Neural cell (in vitro differentiated cells): ENCODE results near the gene FLT3. TPM values are rescaled to one million over a fixed set of nuclear protein-coding genes. Genes with fewer than 3 reads are reported as not detected.

Experiments
- H2AFZ ChIP-seq: fragments of 200-600, 300-800 bp; sonication (generic), shearing (Covaris generic); 2 replicates; pipeline ENCODE4 v1.6.0; 2014; ENCODE audit warnings: low read depth, mild to moderate bottlenecking, antibody characterized with exemption, low read length, moderate library complexity
- H3F3A ChIP-seq: fragments of 200-600 bp; shearing (Covaris generic); 2 replicates; pipeline ENCODE4 v1.6.1; 2016; ENCODE audit warnings: mild to moderate bottlenecking, moderate library complexity, mixed read lengths, antibody characterized with exemption, low read length; ENCODE audit not compliant: insufficient read depth, poor library complexity, severe bottlenecking
- H3K27ac ChIP-seq: fragments of 200-600, 300-800 bp; sonication (generic), shearing (Covaris generic); 2 replicates; pipeline ENCODE4 v1.5.1; 2014; ENCODE audit warnings: mild to moderate bottlenecking, low read length, moderate library complexity
- H3K27me3 ChIP-seq: fragments of 300-800, 200-600 bp; sonication (generic), shearing (Covaris generic); 2 replicates; pipeline ENCODE4 v1.6.0; 2014; ENCODE audit warnings: mild to moderate bottlenecking, low read depth, low read length, moderate library complexity; ENCODE audit not compliant: insufficient read depth
- H3K36me3 ChIP-seq: fragments of 300-800, 200-600 bp; sonication (generic), shearing (Covaris generic); 2 replicates; pipeline ENCODE4 v1.5.1; 2014; ENCODE audit warnings: mild to moderate bottlenecking, antibody characterized with exemption, low read length, moderate library complexity; ENCODE audit not compliant: insufficient read depth
- H3K4me2 ChIP-seq: fragments of 300-800, 200-600 bp; sonication (generic), shearing (Covaris generic); 2 replicates; pipeline ENCODE4 v1.6.0; 2014; ENCODE audit warnings: mild to moderate bottlenecking, low read length
- H3K4me3 ChIP-seq: fragments of 300-800, 200-600 bp; sonication (generic), shearing (Covaris generic); 2 replicates; pipeline ENCODE4 v1.5.1; 2014; ENCODE audit warnings: mild to moderate bottlenecking, low read length, moderate library complexity
- H3K79me2 ChIP-seq: fragments of 200-600 bp; shearing (Covaris generic); replicated peaks from 2 replicates; pipeline ENCODE4 v1.6.0; 2014; ENCODE audit warnings: mild to moderate bottlenecking, low read length, moderate library complexity; ENCODE audit not compliant: insufficient read depth
- H3K9ac ChIP-seq: fragments of 300-800, 200-600 bp; sonication (generic), shearing (Covaris generic); 2 replicates; pipeline ENCODE4 v1.6.1; 2016; ENCODE audit warnings: mild to moderate bottlenecking, low read length, mixed read lengths
- H3K9me2 ChIP-seq: fragments of 200-600 bp; shearing (Covaris generic); 2 replicates; pipeline ENCODE4 v1.6.1; 2016; ENCODE audit warnings: mild to moderate bottlenecking, low read length, mixed read lengths; ENCODE audit not compliant: insufficient read depth
- H3K9me3 ChIP-seq: fragments of 200-600, 300-800 bp; sonication (generic), shearing (Covaris generic); 2 replicates; pipeline ENCODE4 v1.6.1; 2016; ENCODE audit warnings: mild to moderate bottlenecking, mixed run types, low read length, moderate library complexity, mixed read lengths
- H4K20me1 ChIP-seq: fragments of 200-600 bp; shearing (Covaris generic); 2 replicates; pipeline ENCODE4 v1.6.1; 2016; ENCODE audit warnings: mild to moderate bottlenecking, mixed run types; ENCODE audit not compliant: insufficient read depth
- CTCF ChIP-seq: fragments of 450-650 bp; IDR thresholded peaks from 2 replicates; pipeline ENCODE4 v1.5.1; 2014; ENCODE audit warnings: antibody characterized with exemption, mild to moderate bottlenecking, moderate library complexity; ENCODE audit not compliant: poor library complexity, severe bottlenecking
- EP300 ChIP-seq: fragments of 450-650 bp; conservative IDR thresholded peaks from 2 replicates; pipeline ENCODE4 v1.6.1; 2014; ENCODE audit warnings: antibody characterized with exemption, mild to moderate bottlenecking, moderate library complexity; ENCODE audit not compliant: poor library complexity, severe bottlenecking
- EZH2 ChIP-seq: fragments of 200-600, 300-800 bp; shearing (Covaris generic), sonication (generic); IDR thresholded peaks from 2 replicates; pipeline ENCODE4 v1.6.1; 2014; ENCODE audit warnings: antibody characterized with exemption, low read length, borderline replicate concordance, mild to moderate bottlenecking; ENCODE audit not compliant: insufficient read depth, poor library complexity, severe bottlenecking
- MXI1 ChIP-seq: fragments of 450-650 bp; conservative IDR thresholded peaks from 2 replicates; pipeline ENCODE4 v1.6.1; 2014; ENCODE audit warnings: antibody characterized with exemption, mild to moderate bottlenecking; ENCODE audit not compliant: poor library complexity, severe bottlenecking
- POLR2AphosphoS5 ChIP-seq: IDR thresholded peaks from 2 replicates; pipeline ENCODE4 v1.6.1; 2012
- RAD21 ChIP-seq: fragments of 450-650 bp; conservative IDR thresholded peaks from 2 replicates; pipeline ENCODE4 v1.6.1; 2014; ENCODE audit warnings: antibody characterized with exemption, mild to moderate bottlenecking, moderate library complexity
- REST ChIP-seq: IDR thresholded peaks from 2 replicates; pipeline ENCODE4 v1.6.1; 2012; ENCODE audit warnings: borderline replicate concordance
- SMC3 ChIP-seq: fragments of 450-650 bp; conservative IDR thresholded peaks from 2 replicates; pipeline ENCODE4 v1.6.1; 2014; ENCODE audit warnings: antibody characterized with exemption, mild to moderate bottlenecking, moderate library complexity; ENCODE audit not compliant: poor library complexity
- TAF1 ChIP-seq: IDR thresholded peaks from 2 replicates; pipeline ENCODE4 v1.6.1; 2012; ENCODE audit warnings: low read depth
- polyA plus RNA-seq: library from polyadenylated mRNA; depleted of rRNA; stranded (reverse); fragments of >200 nt; gene quantifications from 2 replicates; pipeline ENCODE4 v1.2.3, GENCODE V29; 2014

FLT3 gene
- polyA plus RNA-seq, 1 donor from 2014 or later = 0.41 TPM

GRCh38 chr13:27982361-27982760, 118.0 kb downstream of the FLT3 start:
- no peak overlapping the region for H2AFZ ChIP-seq

GRCh38 chr13:27981006-27981708, 119.2 kb downstream of the FLT3 start:
- Histone ChIP-seq H3K9me3 (no peaks in the 10 kb centered on the region), H3K4me2 (no peak overlapping the region), H3K9me2 (no peaks in the 10 kb centered on the region), H3F3A (no peaks in the 10 kb centered on the region), H2AFZ (no peak overlapping the region), H3K9ac (no peak overlapping the region), H3K4me3 (no peak overlapping the region), H4K20me1 (no peaks in the 10 kb centered on the region), H3K27ac (no peak overlapping the region), H3K79me2 (no peaks in the 10 kb centered on the region), H3K27me3 (peaks cover 87% of the 10 kb centered on the region), H3K36me3 (no peaks in the 10 kb centered on the region)
- TF ChIP-seq MXI1 = no peak
- no peak for TF ChIP-seq TAF1
- TF ChIP-seq CTCF = no peak
- no peak for TF ChIP-seq RAD21
- no peak for TF ChIP-seq POLR2AphosphoS5
- TF ChIP-seq EP300 = no peak
- no peak for TF ChIP-seq SMC3
- no peak for TF ChIP-seq EZH2

More at GRCh38 chr13:27982361-27982760, 118.0 kb downstream of the FLT3 start:
- Histone ChIP-seq H3K4me3 (no peak overlapping the region), H3K36me3 (no peaks in the 10 kb centered on the region), H3F3A (no peaks in the 10 kb centered on the region), H3K9me2 (no peaks in the 10 kb centered on the region), H4K20me1 (no peaks in the 10 kb centered on the region), H3K27ac (no peak overlapping the region), H3K79me2 (no peaks in the 10 kb centered on the region), H3K9me3 (no peaks in the 10 kb centered on the region), H3K27me3 (peaks cover 79% of the 10 kb centered on the region), H3K9ac (no peak overlapping the region), H3K4me2 (no peak overlapping the region)
- TF ChIP-seq MXI1 = no peak
- TF ChIP-seq SMC3 = no peak
- no peak for TF ChIP-seq EP300
- TF ChIP-seq TAF1 = no peak
- TF ChIP-seq EZH2 = no peak
- TF ChIP-seq REST = no peak
- no peak for TF ChIP-seq POLR2AphosphoS5
- TF ChIP-seq CTCF = no peak
- TF ChIP-seq RAD21 = no peak
